Measurements from ENCODE around the gene IST1.

The IST1 gene

GRCh38 chr16:71920658-71921057, 25.3 kb downstream of the IST1 start:
- DNase-seq, result no peak

- DNase-seq, result no peak
Observed at GRCh38 chr16:71923941-71924690, 28.8 kb downstream of the IST1 start.

DNA sequence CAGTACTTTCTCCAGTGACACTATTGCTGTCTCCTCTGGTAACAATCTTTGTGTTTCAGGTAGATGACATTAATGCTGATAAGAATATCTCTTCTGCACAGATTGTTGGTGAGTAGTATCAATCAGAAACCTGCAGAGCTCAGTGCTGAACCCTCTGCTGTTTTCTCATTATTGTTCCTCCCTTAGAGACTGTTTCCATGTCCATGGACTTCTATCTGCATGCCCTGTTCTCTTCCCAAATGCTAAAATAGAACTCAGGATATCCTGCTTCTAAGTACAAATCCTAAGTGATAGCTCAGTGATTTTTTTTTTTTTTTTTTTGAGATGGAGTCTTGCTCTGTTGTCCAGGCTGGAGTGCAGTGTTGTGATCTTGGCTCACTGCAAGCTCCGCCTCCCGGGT, 29.4 kb downstream of the IST1 start:
- no peak for DNase-seq

- no peak for DNase-seq
Observed at GRCh38 chr16:71927383-71927782, 32.1 kb downstream of the IST1 start.

DNA sequence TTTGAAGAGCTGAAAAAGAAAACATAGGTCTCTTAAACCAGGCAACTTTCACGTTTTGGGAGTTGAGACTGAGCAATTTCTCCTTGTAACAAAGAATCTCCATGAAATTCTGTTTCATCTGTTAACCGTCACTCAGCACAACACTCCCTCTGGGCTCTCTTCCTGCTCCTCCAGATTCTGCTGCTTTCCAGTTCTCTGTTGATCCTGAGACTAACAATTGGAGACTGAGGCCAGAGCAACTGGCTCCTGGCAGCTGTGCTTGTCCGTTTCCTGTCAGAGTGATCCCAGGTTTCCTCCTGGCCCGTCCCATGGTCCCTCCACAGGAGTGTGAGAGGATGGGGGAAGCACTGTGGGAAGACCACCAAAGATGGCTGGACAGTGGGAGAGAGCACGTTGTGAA, 32.5 kb downstream of the IST1 start:
- DNase-seq, result no peak

DNA sequence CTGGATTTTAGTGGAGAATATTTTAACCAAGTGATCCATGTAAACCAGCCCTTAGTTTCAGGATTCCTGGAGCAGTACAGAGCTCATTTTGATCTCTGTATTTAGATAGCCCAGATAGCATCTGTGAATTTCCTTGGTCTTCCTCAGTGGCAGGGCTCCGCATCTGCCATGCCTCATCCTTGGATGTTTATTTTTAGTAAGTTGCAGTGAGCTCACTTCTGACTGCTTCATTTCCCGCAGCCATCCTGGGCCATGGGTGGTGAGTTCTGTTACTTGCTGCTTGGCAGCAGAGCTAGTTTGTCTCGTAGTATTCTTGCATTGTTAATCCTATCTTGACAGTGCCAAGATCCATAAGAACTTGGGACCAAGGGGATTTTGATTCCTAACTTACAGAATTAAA, 33.7 kb downstream of the IST1 start:
- no peak for DNase-seq

GRCh38 chr16:71930013-71930563, 34.8 kb downstream of the IST1 start:
- DNase-seq, result no peak

DNA sequence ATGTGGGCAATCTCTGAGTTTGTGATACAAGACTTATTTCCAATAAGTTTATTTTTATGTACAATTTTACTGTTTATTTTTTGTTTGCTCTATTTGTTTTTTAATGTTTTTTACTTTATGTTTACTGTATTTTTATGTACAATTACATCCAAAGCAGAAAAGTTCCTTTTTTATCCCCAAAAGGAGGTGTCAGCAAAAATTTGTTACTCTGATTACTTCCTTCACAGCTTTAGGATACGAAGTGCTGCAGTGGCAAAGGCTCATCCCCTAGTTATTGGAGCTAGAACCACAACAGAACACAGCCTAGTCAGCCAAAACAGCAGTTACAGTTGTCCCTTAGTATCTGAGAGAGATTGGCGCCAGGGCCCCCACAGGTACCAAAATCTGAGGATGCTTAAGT, 35.7 kb downstream of the IST1 start:
- DNase-seq, result no peak

DNA sequence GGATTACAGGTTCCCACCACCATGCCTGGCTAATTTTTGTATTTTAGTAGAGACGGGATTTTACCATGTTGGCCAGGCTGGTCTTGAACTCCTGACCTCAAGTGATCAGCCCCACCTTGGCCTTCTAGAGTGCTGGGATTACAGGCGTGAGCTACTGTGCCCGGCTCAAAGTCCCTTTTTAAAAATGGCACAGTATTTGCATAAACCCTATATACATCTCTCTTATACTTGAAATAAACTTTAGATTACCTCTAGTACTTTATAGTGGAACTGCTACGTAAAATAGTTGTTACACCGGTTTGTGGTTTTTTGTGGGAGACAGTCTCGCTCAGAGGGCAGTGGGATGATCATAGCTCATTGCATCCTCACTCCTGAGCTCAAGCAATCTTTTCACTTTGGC, 36.3 kb downstream of the IST1 start:
- DNase-seq, result no peak

DNA sequence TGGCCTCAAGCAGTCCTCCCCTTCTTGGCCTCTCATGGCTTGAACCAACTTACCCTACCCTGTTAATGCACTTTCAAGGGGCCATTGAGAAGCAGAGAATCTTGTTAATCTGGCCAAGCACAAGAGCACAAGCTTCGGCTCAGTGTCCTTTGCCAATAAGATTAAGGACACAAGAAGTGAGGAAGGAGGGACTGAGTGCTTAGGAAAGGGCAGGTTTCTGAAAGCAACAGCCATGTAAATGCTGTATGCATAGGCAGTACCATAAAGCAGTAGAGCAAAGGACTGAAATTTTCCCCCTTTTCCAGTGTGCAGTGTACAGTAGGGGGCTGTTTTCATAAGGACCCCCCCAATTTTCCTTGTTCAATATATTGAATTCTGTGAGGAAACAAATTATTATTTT, 37.7 kb downstream of the IST1 start:
- DNase-seq, result no peak

DNA sequence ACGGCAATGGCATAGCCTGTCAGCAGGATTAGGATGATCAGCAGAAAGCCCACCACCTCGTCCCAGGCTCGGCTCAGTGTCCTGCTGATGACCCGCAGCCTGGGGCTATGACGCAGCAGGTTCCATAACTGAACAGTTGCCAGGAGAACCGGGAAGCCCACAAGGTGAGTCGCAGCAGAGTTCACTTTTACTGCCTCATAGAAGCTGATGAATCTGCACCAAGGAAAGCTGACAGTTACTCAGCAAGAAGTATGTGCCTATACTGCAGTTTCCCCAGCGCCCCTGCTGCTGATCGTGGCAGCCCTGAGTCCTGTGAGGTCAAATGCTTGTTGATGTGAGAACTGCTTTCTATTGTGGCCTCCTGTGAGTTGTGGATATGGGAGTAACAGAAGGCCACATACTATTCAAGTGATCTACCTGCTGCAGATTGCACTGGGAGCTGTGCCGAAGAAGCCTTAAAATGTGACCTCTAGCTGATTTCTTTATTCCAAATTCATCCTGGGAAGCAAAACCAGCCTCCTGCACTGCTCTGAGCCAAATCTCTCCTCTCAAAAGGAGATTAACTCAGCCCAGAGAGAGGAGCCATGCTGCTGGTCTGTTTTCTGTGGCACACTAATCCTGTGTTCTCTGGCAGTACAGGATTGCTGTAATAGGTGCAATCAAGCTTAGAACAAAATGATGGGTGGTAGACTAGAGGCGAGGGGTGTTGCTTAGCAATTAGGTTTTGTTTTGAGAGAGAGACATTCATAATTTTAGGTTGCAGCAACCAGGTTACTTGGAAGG, 38.8 kb downstream of the IST1 start:
- DNase-seq, result no peak

- DNase-seq, result no peak
Observed at GRCh38 chr16:71937868-71938510, 42.7 kb downstream of the IST1 start.

DNA sequence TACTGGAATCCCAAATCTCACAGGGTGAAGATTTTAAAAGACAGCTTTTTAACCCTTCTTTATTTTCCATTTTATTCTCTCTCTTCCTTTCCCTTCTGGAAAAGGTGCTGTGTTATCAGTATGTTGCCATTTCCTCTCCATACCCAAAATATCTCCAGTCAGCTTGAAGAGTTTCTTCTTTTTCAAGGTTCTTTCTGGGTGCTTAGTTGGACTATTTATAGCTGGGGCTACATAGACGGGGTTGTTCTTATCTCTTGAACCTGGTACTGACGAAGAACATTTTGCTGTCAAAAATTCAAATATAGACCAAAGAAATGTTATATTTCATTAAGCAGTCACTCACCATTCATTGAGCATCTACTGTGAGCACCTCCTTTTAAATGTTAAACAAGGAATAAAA, 48.6 kb downstream of the IST1 start:
- no peak for DNase-seq

DNA sequence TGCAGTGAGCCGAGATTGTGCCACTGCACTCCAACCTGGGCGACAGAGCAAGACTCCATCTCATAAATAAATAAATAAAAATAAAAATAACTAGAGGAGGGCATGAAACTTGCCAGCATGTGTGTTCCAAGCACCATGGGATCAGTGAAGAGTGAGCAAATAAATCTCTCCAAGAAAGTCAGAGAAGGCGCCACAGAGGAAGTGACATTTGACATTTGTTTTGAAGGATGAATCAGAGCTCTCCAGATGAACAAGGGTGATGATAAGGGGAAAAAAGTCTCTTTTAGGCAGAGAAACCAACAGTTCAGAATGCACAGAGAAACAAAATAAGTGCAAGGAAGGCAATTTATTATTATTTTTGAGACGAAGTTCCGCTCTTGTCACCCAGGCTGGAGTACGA, 50.3 kb downstream of the IST1 start:
- DNase-seq, result no peak

DNA sequence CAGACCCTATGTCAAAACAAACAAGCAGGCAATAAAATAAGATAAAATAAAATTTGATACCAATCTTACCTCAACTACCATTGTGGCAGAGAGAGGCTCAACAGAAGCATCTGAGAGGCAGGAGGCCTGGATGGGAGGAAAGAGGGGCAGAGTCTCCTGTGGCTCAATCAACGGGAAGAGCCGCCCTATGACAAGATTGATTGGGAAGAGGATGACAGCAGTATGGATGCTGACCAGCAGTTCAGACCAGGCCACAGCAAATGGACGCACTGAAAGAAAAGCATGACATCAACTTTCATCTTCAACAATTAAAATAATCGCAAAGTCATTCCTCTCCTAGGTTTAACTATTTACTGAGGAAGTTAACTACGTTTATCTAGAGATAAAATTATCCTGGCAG, 57.5 kb downstream of the IST1 start:
- DNase-seq, result no peak

- no peak for DNase-seq
Observed at GRCh38 chr16:71954180-71954579, 58.8 kb downstream of the IST1 start.

GRCh38 chr16:71954699-71955195, 59.4 kb downstream of the IST1 start:
- no peak for DNase-seq

- DNase-seq, result no peak
Observed at GRCh38 chr16:71956486-71956885, 61.2 kb downstream of the IST1 start.

- DNase-seq, result peak; percentile 65
Observed at GRCh38 chr16:71961066-71962039, 66.0 kb downstream of the IST1 start.

DNA sequence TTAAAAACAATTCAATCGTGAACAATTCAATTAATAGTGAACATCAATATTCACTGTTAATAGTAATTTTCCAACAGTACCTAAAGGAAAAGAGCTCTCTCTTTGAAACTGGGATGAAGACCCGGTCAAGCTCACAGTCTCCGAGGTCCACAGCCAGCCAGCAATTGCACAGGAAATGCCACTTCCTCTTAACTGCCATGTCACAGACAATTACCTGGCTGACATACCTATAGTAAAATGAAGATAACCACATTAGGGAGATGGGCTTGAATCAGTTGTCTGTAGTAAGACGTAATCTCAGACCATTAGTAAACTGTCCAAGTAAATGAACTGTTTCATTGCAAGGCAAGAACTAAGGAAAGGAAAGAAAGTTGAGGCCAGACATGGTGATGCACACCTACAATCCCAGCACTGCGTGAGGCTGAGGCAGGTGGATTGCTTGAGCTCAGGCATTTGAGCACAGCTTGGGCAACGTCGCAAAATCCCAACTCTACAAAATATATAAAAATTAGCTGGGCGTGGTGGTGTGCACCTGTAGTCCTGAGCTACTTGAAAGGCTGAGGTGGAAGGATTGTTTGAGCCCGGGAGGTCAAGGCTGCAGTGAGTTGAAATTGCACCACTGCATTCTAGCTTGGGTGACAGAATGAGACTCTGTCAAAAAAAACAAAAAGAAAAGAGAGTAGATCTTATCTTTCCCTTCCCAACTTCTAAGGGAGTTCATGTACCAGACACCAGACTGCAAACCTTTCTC, 68.0 kb downstream of the IST1 start:
- no peak for DNase-seq

GRCh38 chr16:71965223-71965622, 69.9 kb downstream of the IST1 start:
- no peak for DNase-seq

GRCh38 chr16:71966932-71967331, 71.6 kb downstream of the IST1 start:
- no peak for DNase-seq
